Measurements from ENCODE around the gene CACNA2D4. TPM values are rescaled to one million over a fixed set of nuclear protein-coding genes. Genes with fewer than 3 reads are reported as not detected.

CACNA2D4 gene
- total and polyA plus RNA-seq, 2 experiments from 2014 or later = 0.23 TPM; not detected in 1

- Histone ChIP-seq H3K27ac (no peak overlapping the region), H3K4me1 (ENCODE audit: insufficient read depth) (no peaks in the 10 kb centered on the region), H3K4me2 (ENCODE audit: unreplicated experiment) (no peak overlapping the region), H3K9me2 (ENCODE audit: insufficient read depth) (no peaks in the 10 kb centered on the region), H3K9ac (no peak overlapping the region), H4K20me1 (ENCODE audit: insufficient read depth) (no peaks in the 10 kb centered on the region), H3F3A (ENCODE audit: insufficient read depth) (no peaks in the 10 kb centered on the region), H3K79me2 (ENCODE audit: insufficient read depth) (no peaks in the 10 kb centered on the region), H2AFZ (no peak overlapping the region), H3K4me3 (no peak overlapping the region), H3K27me3 (replicated peaks; ENCODE audit: insufficient read depth) (no peaks in the 10 kb centered on the region), H3K36me3 (ENCODE audit: low read depth) (no peaks in the 10 kb centered on the region), H3K9me3 (ENCODE audit: low read depth) (no peaks in the 10 kb centered on the region)
- in situ Hi-C loops (cut with MboI) = loop anchor here (10.0 to 25.0 kb wide), 2 partner anchors 227 to 661 kb away; no protein-coding TSS in a partner anchor
- WGBS, 2 experiments (ENCODE audit: low coverage in 1 of 2, low lambda C conversion rate in 2 of 2, missing lambda C conversion rate in 2 of 2) = 90 to 98% methylated on average over 17 to 22 of the region's 22 CpGs
- DNase-seq = no peak
- TF ChIP-seq EZH2phosphoT487 (IDR thresholded peaks at IDR 0.05; ENCODE audit: insufficient read depth, low read depth) (no peak), EZH2 (IDR thresholded peaks at IDR 0.05; ENCODE audit: insufficient read depth, poor library complexity, severe bottlenecking) (no peak)
These were observed 120.3 kb downstream of the CACNA2D4 start for GRCh38 chr12:1797991-1798640.

- Histone ChIP-seq H2AFZ (peak overlapping the region; percentile 74), H3K27me3 (replicated peaks; ENCODE audit: insufficient read depth) (no peaks in the 10 kb centered on the region), H3F3A (ENCODE audit: insufficient read depth) (no peaks in the 10 kb centered on the region), H3K27ac (no peak overlapping the region), H3K79me2 (ENCODE audit: insufficient read depth) (no peaks in the 10 kb centered on the region), H3K4me1 (ENCODE audit: insufficient read depth) (no peaks in the 10 kb centered on the region), H3K4me3 (peak overlapping the region; percentile 71), H3K9ac (peak overlapping the region; percentile 68), H3K9me2 (ENCODE audit: insufficient read depth) (no peaks in the 10 kb centered on the region), H4K20me1 (ENCODE audit: insufficient read depth) (no peaks in the 10 kb centered on the region), H3K4me2 (ENCODE audit: unreplicated experiment) (peak overlapping the region; percentile 68), H3K9me3 (ENCODE audit: low read depth) (no peaks in the 10 kb centered on the region), H3K36me3 (ENCODE audit: low read depth) (no peaks in the 10 kb centered on the region)
- in situ Hi-C loops (cut with MboI) = loop anchor here (10.0 to 25.0 kb wide), 2 partner anchors 228 to 660 kb away; no protein-coding TSS in a partner anchor
- WGBS, 2 experiments (ENCODE audit: low coverage in 1 of 2, low lambda C conversion rate in 2 of 2, missing lambda C conversion rate in 2 of 2) = 12 to 19% methylated on average over 58 of the region's 71 CpGs
- DNase-seq = peak; percentile 63
- no peak for TF ChIP-seq EZH2 (IDR thresholded peaks at IDR 0.05; ENCODE audit: insufficient read depth, poor library complexity, severe bottlenecking)
- TF ChIP-seq EZH2phosphoT487 (IDR thresholded peaks at IDR 0.05; ENCODE audit: insufficient read depth, low read depth) = no peak
These were observed 121.2 kb downstream of the CACNA2D4 start for GRCh38 chr12:1797011-1797901.

GRCh38 chr12:1796515-1797010, 121.9 kb downstream of the CACNA2D4 start:
- Histone ChIP-seq H3K4me3 (peak overlapping the region; percentile 71), H3K27me3 (replicated peaks; ENCODE audit: insufficient read depth) (no peaks in the 10 kb centered on the region), H3K9me2 (ENCODE audit: insufficient read depth) (no peaks in the 10 kb centered on the region), H2AFZ (peak overlapping the region; percentile 74), H3K4me1 (ENCODE audit: insufficient read depth) (no peaks in the 10 kb centered on the region), H3K36me3 (ENCODE audit: low read depth) (no peaks in the 10 kb centered on the region), H3K79me2 (ENCODE audit: insufficient read depth) (no peaks in the 10 kb centered on the region), H3F3A (ENCODE audit: insufficient read depth) (no peaks in the 10 kb centered on the region), H3K9me3 (ENCODE audit: low read depth) (no peaks in the 10 kb centered on the region), H4K20me1 (ENCODE audit: insufficient read depth) (no peaks in the 10 kb centered on the region), H3K9ac (peak overlapping the region; percentile 68), H3K4me2 (ENCODE audit: unreplicated experiment) (peak overlapping the region; percentile 68), H3K27ac (no peak overlapping the region)
- in situ Hi-C loops (cut with MboI) = loop anchor here (10.0 to 25.0 kb wide), 2 partner anchors 228 to 659 kb away; no protein-coding TSS in a partner anchor
- TF ChIP-seq EZH2 (IDR thresholded peaks at IDR 0.05; ENCODE audit: insufficient read depth, poor library complexity, severe bottlenecking) (no peak), EZH2phosphoT487 (IDR thresholded peaks at IDR 0.05; ENCODE audit: insufficient read depth, low read depth) (no peak)
- 3 to 4% methylated on average over 33 to 43 of the region's 43 CpGs for WGBS, 2 experiments (ENCODE audit: low coverage in 1 of 2, low lambda C conversion rate in 2 of 2, missing lambda C conversion rate in 2 of 2)
- peak; percentile 66 for DNase-seq

GRCh38 chr12:1795785-1796514, 122.5 kb downstream of the CACNA2D4 start:
- in situ Hi-C loops (cut with MboI) = loop anchor here (10.0 to 25.0 kb wide), 2 partner anchors 229 to 659 kb away; no protein-coding TSS in a partner anchor
- Histone ChIP-seq H3K79me2 (ENCODE audit: insufficient read depth) (no peaks in the 10 kb centered on the region), H4K20me1 (ENCODE audit: insufficient read depth) (no peaks in the 10 kb centered on the region), H3K36me3 (ENCODE audit: low read depth) (no peaks in the 10 kb centered on the region), H3K4me3 (peak overlapping the region; percentile 71), H3K4me1 (ENCODE audit: insufficient read depth) (no peaks in the 10 kb centered on the region), H3K9me3 (ENCODE audit: low read depth) (no peaks in the 10 kb centered on the region), H3K9me2 (ENCODE audit: insufficient read depth) (no peaks in the 10 kb centered on the region), H2AFZ (peak overlapping the region; percentile 74), H3K4me2 (ENCODE audit: unreplicated experiment) (peak overlapping the region; percentile 68), H3K27ac (no peak overlapping the region), H3K9ac (peak overlapping the region; percentile 68), H3F3A (ENCODE audit: insufficient read depth) (no peaks in the 10 kb centered on the region), H3K27me3 (replicated peaks; ENCODE audit: insufficient read depth) (no peaks in the 10 kb centered on the region)
- TF ChIP-seq EZH2 (IDR thresholded peaks at IDR 0.05; ENCODE audit: insufficient read depth, poor library complexity, severe bottlenecking) (no peak), EZH2phosphoT487 (IDR thresholded peaks at IDR 0.05; ENCODE audit: insufficient read depth, low read depth) (no peak)
- DNase-seq = peak; percentile 95
- WGBS, 2 experiments (ENCODE audit: low coverage in 1 of 2, low lambda C conversion rate in 2 of 2, missing lambda C conversion rate in 2 of 2) = 1 to 2% methylated on average over 44 to 45 of the region's 45 CpGs
